Smooth muscle cell (in vitro differentiated cells): ENCODE measurements around the gene IFT22. TPM values are rescaled to one million over a fixed set of nuclear protein-coding genes. Genes with fewer than 3 reads are reported as not detected.
A peak's percentile ranks its signal among the peaks of the same experiment; 100 is the strongest.

Experiments
- DNase-seq: peaks from one replicate; lab custom pipeline; 2025; ENCODE audit not compliant: unreplicated experiment; lab: John Stamatoyannopoulos, UW
- H2AFZ ChIP-seq: fragments of 200-600 bp; sonication (generic); 2 replicates; pipeline ENCODE4 v1.6.0; 2016; ENCODE audit warnings: antibody characterized with exemption, low read depth, mild to moderate bottlenecking
- H3F3A ChIP-seq: fragments of 200-600 bp; sonication (generic); 2 replicates; pipeline ENCODE4 v1.6.0; 2017; ENCODE audit warnings: antibody characterized with exemption, low read depth
- H3K27ac ChIP-seq: fragments of 200-600 bp; sonication (generic); 2 replicates; pipeline ENCODE4 v1.5.1; 2016; ENCODE audit warnings: low read depth, mild to moderate bottlenecking
- H3K27me3 ChIP-seq: fragments of 200-600 bp; sonication (generic); 2 replicates; pipeline ENCODE4 v1.6.1; 2016; ENCODE audit warnings: low read depth, mild to moderate bottlenecking
- H3K36me3 ChIP-seq: fragments of 200-600 bp; sonication (generic); 2 replicates; pipeline ENCODE4 v1.5.1; 2016; ENCODE audit warnings: low read depth
- H3K4me1 ChIP-seq: fragments of 200-600 bp; sonication (generic); 2 replicates; pipeline ENCODE4 v1.5.1; 2016; ENCODE audit warnings: low read depth
- H3K4me2 ChIP-seq: fragments of 200-600 bp; sonication (generic); 2 replicates; pipeline ENCODE4 v1.6.0; 2016; ENCODE audit warnings: mild to moderate bottlenecking
- H3K4me3 ChIP-seq: fragments of 200-600 bp; sonication (generic); 2 replicates; pipeline ENCODE4 v1.5.1; 2016; ENCODE audit warnings: mild to moderate bottlenecking
- H3K79me2 ChIP-seq: fragments of 200-600 bp; sonication (generic); 2 replicates; pipeline ENCODE4 v1.6.0; 2016; ENCODE audit warnings: low read depth, mild to moderate bottlenecking
- H3K9ac ChIP-seq: fragments of 200-600 bp; sonication (generic); 2 replicates; pipeline ENCODE4 v1.6.0; 2016; ENCODE audit warnings: low read depth
- H3K9me3 ChIP-seq: fragments of 200-600 bp; sonication (generic); replicated peaks from 2 replicates; pipeline ENCODE4 v1.5.1; 2016; ENCODE audit warnings: low read depth
- H4K20me1 ChIP-seq: fragments of 200-600 bp; sonication (generic); 2 replicates; pipeline ENCODE4 v1.6.0; 2016; ENCODE audit warnings: low read depth
- WGBS: methylation state at CpG from one replicate; pipeline ENCODE4 v1.1.7; 2016; ENCODE audit warnings: low lambda C conversion rate; 5-methylcytosine and 5-hydroxymethylcytosine counted together
- polyA plus RNA-seq: library from polyadenylated mRNA; unstranded; fragments of >200 nt; fragmentation: Nextera tagmentation; extraction: Ambion mirVana; gene quantifications from 2 replicates; pipeline ENCODE4 v1.2.1, GENCODE V29; 2016
- total RNA-seq: library from RNA; depleted of rRNA; stranded (reverse); fragments of >200 nt; gene quantifications from 2 replicates; pipeline ENCODE4 v1.2.3, GENCODE V29; 2014
- TF ChIP-seq, protein P1 (sequence below): fragments of 200-600 bp; sonication (generic); IDR thresholded peaks from 2 replicates; pipeline ENCODE4 v1.5.1; 2017; ENCODE audit warnings: borderline replicate concordance, mild to moderate bottlenecking, antibody characterized with exemption; ENCODE audit not compliant: insufficient read depth, poor library complexity, severe bottlenecking

The IFT22 gene
- total and polyA plus RNA-seq, 2 experiments from 2014 or later: 36.8 to 51.9 TPM

DNA sequence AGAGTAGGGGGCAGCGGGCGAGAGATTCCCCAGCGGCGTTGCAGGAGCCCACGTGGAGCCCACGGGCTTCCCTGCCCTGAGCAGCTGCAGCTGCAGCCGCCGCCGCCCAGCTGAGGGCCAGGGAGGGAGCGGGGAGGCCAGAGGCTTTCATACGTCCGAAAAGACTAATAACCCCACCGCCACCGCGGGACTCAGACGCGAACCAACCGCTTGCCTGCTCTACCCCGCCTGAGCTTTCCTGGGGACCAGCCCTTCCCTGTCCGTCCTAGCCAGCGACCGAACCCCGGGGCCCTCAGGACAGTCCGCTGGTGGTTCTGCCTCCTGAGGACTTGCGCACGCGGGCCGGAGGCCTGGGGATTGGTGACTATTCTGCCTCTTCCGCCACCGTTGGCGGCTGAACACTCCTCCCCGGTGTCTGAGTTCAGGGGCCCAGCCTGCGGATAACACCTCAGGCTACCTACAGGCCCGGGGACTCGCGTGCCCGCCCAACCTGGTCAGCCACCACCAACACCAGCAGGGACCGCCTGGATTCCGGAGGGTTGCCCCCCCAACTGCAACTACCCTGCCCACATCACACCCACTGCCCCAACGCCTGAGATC, 18.4 kb downstream of the IFT22 start:
- H3F3A ChIP-seq: no peaks in the 10 kb centered on the region
- H3K9ac ChIP-seq: no peak overlapping the region
- WGBS: 21% methylated on average over 36 of the region's 40 CpGs
- no peak for DNase-seq
- peaks cover 9% of the 10 kb centered on the region for H3K9me3 ChIP-seq
- H2AFZ ChIP-seq: peak overlapping the region; percentile 66
- no peaks in the 10 kb centered on the region for H3K79me2 ChIP-seq
- H3K27me3 ChIP-seq: peaks cover 59% of the 10 kb centered on the region
- H4K20me1 ChIP-seq: no peaks in the 10 kb centered on the region
- TF ChIP-seq, protein P1, sequence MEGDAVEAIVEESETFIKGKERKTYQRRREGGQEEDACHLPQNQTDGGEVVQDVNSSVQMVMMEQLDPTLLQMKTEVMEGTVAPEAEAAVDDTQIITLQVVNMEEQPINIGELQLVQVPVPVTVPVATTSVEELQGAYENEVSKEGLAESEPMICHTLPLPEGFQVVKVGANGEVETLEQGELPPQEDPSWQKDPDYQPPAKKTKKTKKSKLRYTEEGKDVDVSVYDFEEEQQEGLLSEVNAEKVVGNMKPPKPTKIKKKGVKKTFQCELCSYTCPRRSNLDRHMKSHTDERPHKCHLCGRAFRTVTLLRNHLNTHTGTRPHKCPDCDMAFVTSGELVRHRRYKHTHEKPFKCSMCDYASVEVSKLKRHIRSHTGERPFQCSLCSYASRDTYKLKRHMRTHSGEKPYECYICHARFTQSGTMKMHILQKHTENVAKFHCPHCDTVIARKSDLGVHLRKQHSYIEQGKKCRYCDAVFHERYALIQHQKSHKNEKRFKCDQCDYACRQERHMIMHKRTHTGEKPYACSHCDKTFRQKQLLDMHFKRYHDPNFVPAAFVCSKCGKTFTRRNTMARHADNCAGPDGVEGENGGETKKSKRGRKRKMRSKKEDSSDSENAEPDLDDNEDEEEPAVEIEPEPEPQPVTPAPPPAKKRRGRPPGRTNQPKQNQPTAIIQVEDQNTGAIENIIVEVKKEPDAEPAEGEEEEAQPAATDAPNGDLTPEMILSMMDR: no peak
- H3K27ac ChIP-seq: no peak overlapping the region
- no peaks in the 10 kb centered on the region for H3K36me3 ChIP-seq
- no peaks in the 10 kb centered on the region for H3K4me1 ChIP-seq
- peak overlapping the region; percentile 78 for H3K4me2 ChIP-seq
- H3K4me3 ChIP-seq: peak overlapping the region; percentile 30

DNA sequence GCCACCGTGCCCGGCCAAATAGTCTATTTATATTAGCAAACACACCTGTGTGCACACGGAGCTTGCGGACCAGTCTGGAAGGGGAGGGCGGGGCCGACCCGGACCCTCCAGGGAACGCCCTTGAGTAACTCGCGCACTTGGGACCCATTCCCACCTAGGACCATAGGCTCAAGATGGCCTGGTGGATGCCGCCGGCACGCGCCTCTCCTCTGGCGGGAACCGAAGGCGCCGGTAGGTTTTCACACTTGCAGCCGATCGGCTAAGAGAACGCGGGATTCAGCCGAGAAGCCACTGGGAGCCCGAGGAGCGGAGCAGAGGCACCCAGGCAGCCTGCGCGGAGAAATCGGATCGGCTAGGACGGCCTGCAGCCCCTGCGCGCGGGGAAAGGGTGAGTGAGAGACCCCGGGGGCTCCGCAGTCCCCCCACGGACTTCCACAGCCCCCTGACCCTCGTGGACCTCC, 18.9 kb downstream of the IFT22 start:
- H3K9ac ChIP-seq: no peak overlapping the region
- no peaks in the 10 kb centered on the region for H3F3A ChIP-seq
- no peaks in the 10 kb centered on the region for H3K36me3 ChIP-seq
- TF ChIP-seq, protein P1: no peak
- H3K4me2 ChIP-seq: peak overlapping the region; percentile 78
- H3K9me3 ChIP-seq: peaks cover 9% of the 10 kb centered on the region
- no peaks in the 10 kb centered on the region for H3K79me2 ChIP-seq
- no peak overlapping the region for H3K27ac ChIP-seq
- H3K4me3 ChIP-seq: peak overlapping the region; percentile 30
- H2AFZ ChIP-seq: peak overlapping the region; percentile 66
- H3K27me3 ChIP-seq: peaks cover 64% of the 10 kb centered on the region
- H3K4me1 ChIP-seq: no peaks in the 10 kb centered on the region
- no peak for DNase-seq
- no peaks in the 10 kb centered on the region for H4K20me1 ChIP-seq
- 15% methylated on average over 27 of the region's 37 CpGs for WGBS

DNA sequence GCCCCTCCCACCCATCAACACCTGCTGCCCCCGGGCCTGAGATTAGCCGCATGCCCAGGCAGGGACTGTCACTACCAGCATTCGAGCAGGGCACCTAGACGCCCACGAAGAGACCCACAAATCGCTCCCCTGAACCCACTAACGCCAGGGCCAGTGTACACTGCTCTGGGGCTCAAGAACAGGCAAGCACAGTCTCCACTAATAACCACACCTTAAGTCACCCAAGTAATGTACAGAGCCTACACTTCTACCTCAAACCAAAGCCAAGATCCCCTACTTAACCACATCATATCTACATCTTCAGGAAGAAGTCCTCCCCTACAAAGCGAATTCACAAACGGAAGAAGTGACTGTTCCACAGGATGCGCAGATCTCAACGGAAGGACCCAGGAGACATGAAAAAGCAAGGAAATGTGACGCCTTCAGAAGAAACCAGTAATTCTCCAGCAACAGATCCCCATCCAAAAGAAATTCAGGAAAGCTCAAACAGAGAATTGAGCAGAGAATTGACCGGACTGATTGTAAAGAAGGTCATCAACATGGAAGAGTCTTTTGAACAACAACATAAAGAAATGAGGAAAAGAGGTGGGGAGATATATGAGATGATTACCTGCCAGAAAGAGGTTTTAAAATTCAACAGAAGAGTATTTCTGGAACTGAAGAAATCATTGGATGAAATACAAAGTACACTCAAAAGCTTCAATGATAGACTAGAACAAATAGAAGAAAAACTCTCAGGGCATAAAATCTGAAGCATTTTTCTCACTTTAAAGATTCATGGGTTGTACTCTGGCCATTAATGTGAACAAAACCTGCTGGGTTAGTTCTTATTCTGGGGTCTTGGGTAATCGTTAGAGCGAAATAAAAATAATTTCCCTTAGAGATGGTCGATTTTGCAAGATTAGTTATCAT, 20.9 kb downstream of the IFT22 start:
- no peaks in the 10 kb centered on the region for H4K20me1 ChIP-seq
- no peaks in the 10 kb centered on the region for H3K4me1 ChIP-seq
- peaks cover 64% of the 10 kb centered on the region for H3K27me3 ChIP-seq
- H3F3A ChIP-seq: no peaks in the 10 kb centered on the region
- H3K79me2 ChIP-seq: no peaks in the 10 kb centered on the region
- TF ChIP-seq, protein P1: no peak
- peaks cover 9% of the 10 kb centered on the region for H3K9me3 ChIP-seq
- no peak overlapping the region for H3K4me2 ChIP-seq
- no peak overlapping the region for H3K27ac ChIP-seq
- WGBS: 50% methylated on average over 13 of the region's 16 CpGs
- no peak overlapping the region for H3K4me3 ChIP-seq
- no peaks in the 10 kb centered on the region for H3K36me3 ChIP-seq
- H2AFZ ChIP-seq: no peak overlapping the region
- no peak overlapping the region for H3K9ac ChIP-seq
- DNase-seq: no peak
